Measurements from ENCODE around the gene GPS2. TPM values are rescaled to one million over a fixed set of nuclear protein-coding genes. Genes with fewer than 3 reads are reported as not detected.

Gene GPS2
- total and polyA plus RNA-seq, 2 donors (not counting 1 experiment from before 2014, with no cell fraction given), result 137 to 225 TPM

DNA sequence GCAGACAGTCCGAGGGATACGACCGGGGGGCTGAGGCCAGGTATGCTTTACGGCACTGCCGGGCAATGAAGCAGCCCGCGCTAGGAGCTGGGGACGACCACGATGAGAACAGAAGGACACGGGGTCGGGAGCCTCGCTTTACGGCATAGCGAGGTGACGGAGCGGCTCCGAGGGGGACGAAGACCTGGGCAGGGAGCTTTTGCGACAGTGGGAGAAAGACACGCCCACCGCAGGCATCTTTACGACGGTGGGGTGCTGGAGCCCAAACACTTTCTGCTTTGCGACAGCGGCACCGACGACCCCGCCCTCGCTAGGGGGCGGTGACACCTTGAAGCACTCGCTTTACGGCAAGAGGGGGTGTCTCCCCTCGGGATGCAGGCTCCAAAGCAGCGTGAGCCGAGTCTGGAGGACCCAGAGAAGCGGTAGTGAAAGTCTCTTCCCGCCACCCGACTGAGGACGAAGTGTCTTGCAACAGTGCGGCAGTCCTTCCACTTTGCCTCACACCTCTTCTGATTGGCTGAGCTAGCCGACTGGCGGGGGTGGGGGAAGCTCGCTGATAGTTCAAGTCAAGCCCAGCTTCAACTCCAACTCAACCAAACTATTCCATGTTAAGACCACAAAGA is 14.3 kb upstream of the GPS2 start:
- peaks cover 0 to 14% of the 10 kb centered on the region in 2 experiments for H3K36me3 ChIP-seq (replicated peaks in 1 of 2; ENCODE audit: control extremely low read depth in 1 of 2, control insufficient read depth in 1 of 2, extremely low read depth in 1 of 2, insufficient read depth in 2 of 2, low read length in 1 of 2)
- H2AFZ ChIP-seq (ENCODE audit: insufficient read depth, low read depth, low read length, poor library complexity, severe bottlenecking), result peak overlapping the region; percentile 94
- WGBS (ENCODE audit: insufficient coverage), result under 1% methylated on average over 40 of the region's 43 CpGs
- H3K4me1 ChIP-seq (ENCODE audit: control insufficient read depth in 2 of 2, insufficient read depth in 2 of 2, low read length in 2 of 2), result peaks cover 23 to 46% of the 10 kb centered on the region in 2 donors
- H4K20me1 ChIP-seq (ENCODE audit: control insufficient read depth, insufficient read depth, low read length, poor library complexity, severe bottlenecking), result no peaks in the 10 kb centered on the region
- peak overlapping the region; percentile 88 for H3K4me2 ChIP-seq (replicated peaks; ENCODE audit: low read depth, low read length, poor library complexity, severe bottlenecking)
- peak; percentile 71 for ATAC-seq (ENCODE audit: low read depth)
- ChIA-PET POLR2A (interaction anchor here (0.6 to 2.4 kb wide), 19 partner anchors 9 to 918 kb away, joined by 3 to 18 read pairs (median 4); partner anchors contain the start of genes CD68, CTC1, CTDNEP1 and ELP5), CTCF (interaction anchor here (0.8 to 2.7 kb wide), 19 partner anchors 9 to 284 kb away, joined by 3 to 20 read pairs (median 5); partner anchors contain the start of genes ACADVL, DLG4, GABARAP and GPS2)
- Mint-ChIP-seq H3K9me3 (ENCODE audit: insufficient read depth) (no peaks in the 10 kb centered on the region), H3K27me3 (no peaks in the 10 kb centered on the region), H3K4me3 (peak overlapping the region; percentile 96), H3K4me1 (peaks cover 40% of the 10 kb centered on the region), H3K27ac (peak overlapping the region; percentile 98)
- intact Hi-C loops (cut with micrococcal nuclease), result loop anchor here (1.0 kb wide), 9 partner anchors 14 to 243 kb away; partner anchors contain the start of genes DVL2, EIF5A, ELP5 and GABARAP
- no peaks in the 10 kb centered on the region for H3K9me3 ChIP-seq (ENCODE audit: control extremely low read depth in 1 of 3, control insufficient read depth in 2 of 3, insufficient read depth in 1 of 3, low read length in 2 of 3)
- no peaks in the 10 kb centered on the region for H3K27me3 ChIP-seq (replicated peaks in 1 of 4; ENCODE audit: control extremely low read depth in 1 of 4, control insufficient read depth in 3 of 4, insufficient read depth in 4 of 4, low read length in 3 of 4)
- TF ChIP-seq EZH2 (IDR thresholded peaks at IDR 0.05; ENCODE audit: borderline replicate concordance, insufficient read depth, low read depth, low read length, poor library complexity, severe bottlenecking) (no peak), CTCF (IDR thresholded peaks at IDR 0.05) (no peak)
- H3K4me3 ChIP-seq (ENCODE audit: control extremely low read depth in 1 of 5, extremely low read depth in 1 of 5, insufficient read depth in 1 of 5, low read depth in 2 of 5, low read length in 4 of 5), result peak overlapping the region; percentile 65 to 92 (median 81)
- H3K9ac ChIP-seq (ENCODE audit: low read length), result peak overlapping the region; percentile 86
- peak overlapping the region; percentile 86 to 93 for H3K27ac ChIP-seq (ENCODE audit: low read length in 2 of 2)
- DNase-seq, result peak; percentile 100
- H3K79me2 ChIP-seq (ENCODE audit: control insufficient read depth, insufficient read depth, low read length), result peaks cover 26% of the 10 kb centered on the region
